Loucy (cell line): ENCODE measurements around the gene ALDH18A1.

ENCODE experiments used
- CTCF ChIP-seq: fragments of 200-600 bp; sonication (generic); conservative IDR thresholded peaks from 2 replicates; pipeline ENCODE4 v1.5.1; 2014; ENCODE audit warnings: mild to moderate bottlenecking, antibody characterized with exemption, low read length
- EZH2phosphoT487 ChIP-seq: fragments of 200-600 bp; IDR thresholded peaks from 2 replicates; pipeline ENCODE4 v1.6.1; 2018; ENCODE audit warnings: antibody characterized with exemption, mild to moderate bottlenecking, moderate library complexity, borderline replicate concordance

GRCh38 chr10:95565336-95565735 lies 91.2 kb downstream of the ALDH18A1 start:
- TF ChIP-seq CTCF (no peak), EZH2phosphoT487 (no peak)
